A673 (cell line): ENCODE results near the gene PDPN. TPM values are rescaled to one million over a fixed set of nuclear protein-coding genes. Genes with fewer than 3 reads are reported as not detected.
A peak's percentile ranks its signal among the peaks of the same experiment; 100 is the strongest.

ENCODE experiments used
- BruUV-seq: library from RNA; stranded (reverse); fragments of 400-500 nt; replicated peaks from 2 replicates; lab custom pipeline; 2021; lab: Mats Ljungman, UMichigan
- CTCF ChIA-PET: fragments of 300-600 bp; sonication (Branson Sonifier 250); formaldehyde crosslinking; loops from one replicate; lab custom pipeline; 2022; ENCODE audit warnings: antibody characterized with exemption; lab: Charles Lee
- POLR2A ChIA-PET: fragments of 300-600 bp; sonication (Branson Sonifier 250); formaldehyde crosslinking; loops from one replicate; lab custom pipeline; 2022; ENCODE audit warnings: antibody characterized with exemption; ENCODE audit not compliant: low non-redundant PET; lab: Charles Lee
- DNase-seq: peaks from one replicate; pipeline ENCODE4 v3.0.0-alpha.2; 2015; ENCODE audit warnings: low spot score
- H3K27ac ChIP-seq: fragments of 200-600 bp; sonication (generic); 2 replicates; pipeline ENCODE4 v1.5.1; 2016; ENCODE audit warnings: mixed run types, low read depth, mild to moderate bottlenecking, mixed read lengths, antibody characterized with exemption, low read length; ENCODE audit not compliant: poor library complexity, severe bottlenecking
- H3K27me3 ChIP-seq: fragments of 200-600 bp; sonication (generic); replicated peaks from 2 replicates; pipeline ENCODE4 v1.6.1; 2017; ENCODE audit warnings: mixed run types, low read depth, mild to moderate bottlenecking, mixed read lengths, antibody characterized with exemption, low read length; ENCODE audit not compliant: insufficient read depth, poor library complexity
- H3K36me3 ChIP-seq: fragments of 200-600 bp; sonication (generic); 2 replicates; pipeline ENCODE4 v1.6.1; 2016; ENCODE audit warnings: mixed run types, mild to moderate bottlenecking, mixed read lengths, antibody characterized with exemption, low read length; ENCODE audit not compliant: insufficient read depth, poor library complexity, severe bottlenecking
- H3K4me1 ChIP-seq: fragments of 200-600 bp; sonication (generic); 2 replicates; pipeline ENCODE4 v1.6.1; 2017; ENCODE audit warnings: mixed run types, mild to moderate bottlenecking, mixed read lengths, antibody characterized with exemption, low read length; ENCODE audit not compliant: insufficient read depth, poor library complexity, severe bottlenecking
- H3K4me3 ChIP-seq: fragments of 200-600 bp; sonication (generic); 2 replicates; pipeline ENCODE4 v1.5.1; 2016; ENCODE audit warnings: low read depth, mixed run types, mild to moderate bottlenecking, mixed read lengths, low read length; ENCODE audit not compliant: poor library complexity, severe bottlenecking
- H3K9me3 ChIP-seq: fragments of 200-600 bp; sonication (generic); 2 replicates; pipeline ENCODE4 v1.6.1; 2016; ENCODE audit warnings: mixed run types, low read depth, mild to moderate bottlenecking, mixed read lengths, antibody characterized with exemption, low read length; ENCODE audit not compliant: poor library complexity, severe bottlenecking
- EZH2 ChIP-seq: fragments of 200-600 bp; sonication (generic); IDR thresholded peaks from 2 replicates; pipeline ENCODE4 v1.6.1; 2017; ENCODE audit warnings: borderline replicate concordance, low read depth, mild to moderate bottlenecking, mixed read lengths, antibody characterized with exemption, low read length; ENCODE audit not compliant: poor library complexity, severe bottlenecking
- intact Hi-C: fragments of 100-400 bp; cut with micrococcal nuclease; formaldehyde crosslinking; loops from one replicate; pipeline ENCODE4 v1.10.0; 2022; ENCODE audit not compliant: unreplicated experiment
- total RNA-seq: library from RNA; stranded (reverse); gene quantifications from 2 replicates; pipeline ENCODE4 v1.2.3, GENCODE V29; 2021
- TF ChIP-seq, protein P1 (sequence below): fragments of 300-800, 200-600 bp; sonication (generic); conservative IDR thresholded peaks from 2 replicates; pipeline ENCODE4 v1.5.1; 2017; ENCODE audit warnings: low read depth, mild to moderate bottlenecking, antibody characterized with exemption, low read length, moderate library complexity, mixed read lengths

Gene PDPN
- total RNA-seq, 1 experiment from 2014 or later: 30.2 TPM

DNA sequence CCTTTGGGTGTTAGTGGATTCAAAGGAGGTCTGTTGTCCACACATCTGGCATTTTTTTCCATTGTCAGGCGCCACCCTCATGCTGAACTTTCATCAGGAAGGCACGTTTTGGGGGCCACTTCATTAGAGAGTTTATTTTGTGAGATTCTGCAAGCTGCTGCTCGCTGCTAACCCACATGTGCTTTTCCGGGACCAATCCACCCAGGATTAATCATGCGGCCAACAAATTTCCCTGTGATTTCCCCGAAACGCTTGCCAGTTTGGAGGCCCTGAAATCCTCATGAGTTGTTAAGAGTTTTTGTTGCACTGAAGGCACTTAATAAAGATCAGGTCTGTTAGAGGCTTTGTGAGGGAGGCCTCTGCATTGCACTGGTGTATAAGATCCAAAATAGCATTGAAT is 2.4 kb downstream of the PDPN start:
- no TSS peak for BruUV-seq
- ChIA-PET POLR2A (no interaction called here), CTCF (no interaction called here)
- Histone ChIP-seq H3K4me3 (peak overlapping the region; percentile 3), H3K36me3 (no peaks in the 10 kb centered on the region), H3K9me3 (no peaks in the 10 kb centered on the region), H3K27me3 (peaks cover 5% of the 10 kb centered on the region), H3K4me1 (peaks cover 24% of the 10 kb centered on the region), H3K27ac (peak overlapping the region; percentile 51)
- TF ChIP-seq, protein P1, sequence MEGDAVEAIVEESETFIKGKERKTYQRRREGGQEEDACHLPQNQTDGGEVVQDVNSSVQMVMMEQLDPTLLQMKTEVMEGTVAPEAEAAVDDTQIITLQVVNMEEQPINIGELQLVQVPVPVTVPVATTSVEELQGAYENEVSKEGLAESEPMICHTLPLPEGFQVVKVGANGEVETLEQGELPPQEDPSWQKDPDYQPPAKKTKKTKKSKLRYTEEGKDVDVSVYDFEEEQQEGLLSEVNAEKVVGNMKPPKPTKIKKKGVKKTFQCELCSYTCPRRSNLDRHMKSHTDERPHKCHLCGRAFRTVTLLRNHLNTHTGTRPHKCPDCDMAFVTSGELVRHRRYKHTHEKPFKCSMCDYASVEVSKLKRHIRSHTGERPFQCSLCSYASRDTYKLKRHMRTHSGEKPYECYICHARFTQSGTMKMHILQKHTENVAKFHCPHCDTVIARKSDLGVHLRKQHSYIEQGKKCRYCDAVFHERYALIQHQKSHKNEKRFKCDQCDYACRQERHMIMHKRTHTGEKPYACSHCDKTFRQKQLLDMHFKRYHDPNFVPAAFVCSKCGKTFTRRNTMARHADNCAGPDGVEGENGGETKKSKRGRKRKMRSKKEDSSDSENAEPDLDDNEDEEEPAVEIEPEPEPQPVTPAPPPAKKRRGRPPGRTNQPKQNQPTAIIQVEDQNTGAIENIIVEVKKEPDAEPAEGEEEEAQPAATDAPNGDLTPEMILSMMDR: no peak
- TF ChIP-seq EZH2: no peak
- DNase-seq: no peak
- intact Hi-C loops: no loop called here

DNA sequence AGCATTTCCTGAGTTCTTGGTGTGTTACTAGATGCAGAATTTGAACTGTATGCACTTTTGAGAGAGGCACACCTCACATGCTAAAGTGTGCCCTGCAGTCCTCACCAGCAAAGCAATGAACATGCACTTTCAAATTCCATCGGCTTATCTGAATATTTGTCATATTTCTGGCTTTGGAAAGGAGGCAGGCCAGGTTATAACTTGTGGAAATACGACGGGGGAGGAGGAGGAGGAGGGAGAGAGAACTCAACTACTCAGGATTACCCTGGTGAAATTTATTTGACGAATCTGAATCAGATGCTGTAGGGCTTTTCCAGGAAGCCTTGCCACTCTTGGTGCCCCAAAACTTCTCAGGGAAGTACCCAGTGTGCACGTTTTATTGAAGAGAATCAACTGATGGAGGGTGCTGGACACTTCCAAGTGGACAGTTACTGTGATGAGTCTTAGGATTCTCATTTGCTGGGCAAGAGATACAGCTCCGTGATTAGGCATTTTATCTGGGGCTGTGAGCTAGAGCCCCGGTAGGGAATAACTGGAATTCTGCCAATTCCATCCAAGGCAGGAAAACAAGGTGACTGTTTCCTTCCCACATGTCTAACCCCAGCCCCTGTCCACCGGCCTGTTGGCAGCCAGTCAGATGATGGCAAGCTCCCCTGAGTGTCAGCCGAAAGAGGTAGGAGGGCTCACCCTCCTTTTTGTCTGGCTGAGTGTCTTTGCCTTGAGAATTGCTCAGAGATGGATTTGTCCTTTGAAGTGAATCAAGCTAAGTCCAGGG is 3.8 kb downstream of the PDPN start:
- H3K27ac ChIP-seq: no peak overlapping the region
- no TSS peak for BruUV-seq

DNA sequence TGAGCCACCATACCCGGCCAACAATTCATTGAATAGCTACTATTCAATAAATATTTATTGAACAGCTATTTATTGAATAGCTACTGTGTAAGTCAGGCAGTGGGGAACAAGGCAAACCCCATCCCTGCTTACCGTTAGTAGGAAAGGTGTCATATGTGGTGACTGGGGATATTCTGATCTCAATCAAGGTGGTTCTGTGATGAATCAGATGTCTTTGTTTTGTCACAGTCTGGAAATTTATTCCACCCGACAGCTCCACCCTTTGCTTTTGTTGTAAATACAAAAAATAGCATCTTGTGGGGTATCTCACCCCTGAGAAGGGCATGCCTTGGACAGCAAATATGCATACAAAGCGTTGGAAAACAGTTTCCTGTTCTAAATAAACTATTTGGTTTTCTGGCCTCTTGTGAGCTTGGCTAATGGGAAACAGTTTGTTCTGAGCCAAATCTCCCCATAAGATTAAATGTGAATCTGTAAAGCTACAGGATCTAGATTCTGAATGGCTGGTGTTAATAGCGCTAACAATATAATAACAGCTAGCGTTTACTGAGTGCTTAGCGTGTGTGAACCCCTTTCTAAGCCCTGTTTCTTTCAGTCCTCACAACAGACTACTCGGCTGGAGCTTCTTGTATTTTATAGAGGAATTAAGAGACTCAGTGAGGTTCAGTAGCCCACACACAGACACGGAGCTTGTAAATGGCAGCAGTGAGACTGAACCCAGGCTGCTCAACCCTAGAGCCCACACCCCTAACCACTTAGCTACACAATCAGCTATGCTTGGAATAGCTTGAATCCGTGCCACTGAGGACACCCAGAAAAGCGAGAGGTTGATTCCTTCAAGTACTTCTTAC is 5.5 kb downstream of the PDPN start:
- H3K27me3 ChIP-seq: no peaks in the 10 kb centered on the region
- H3K36me3 ChIP-seq: no peaks in the 10 kb centered on the region
- peaks cover 19% of the 10 kb centered on the region for H3K4me1 ChIP-seq
- DNase-seq: no peak
- H3K27ac ChIP-seq: no peak overlapping the region
- no TSS peak for BruUV-seq
- ChIA-PET POLR2A (no interaction called here), CTCF (no interaction called here)
- no peaks in the 10 kb centered on the region for H3K9me3 ChIP-seq
- intact Hi-C loops: no loop called here
- no peak overlapping the region for H3K4me3 ChIP-seq
- TF ChIP-seq, protein P1: no peak
- TF ChIP-seq EZH2: no peak

More for the DNA sequence above, 3.8 kb downstream of the PDPN start:
- ChIA-PET POLR2A (no interaction called here), CTCF (no interaction called here)
- no peak for TF ChIP-seq EZH2
- TF ChIP-seq, protein P1: no peak
- no peak for DNase-seq
- H3K36me3 ChIP-seq: no peaks in the 10 kb centered on the region
- peaks cover 24% of the 10 kb centered on the region for H3K4me1 ChIP-seq
- no peak overlapping the region for H3K4me3 ChIP-seq
- H3K27me3 ChIP-seq: peaks cover under 1% of the 10 kb centered on the region
- no peaks in the 10 kb centered on the region for H3K9me3 ChIP-seq
- intact Hi-C loops: no loop called here
